Measurements from ENCODE around the gene CD274.

GRCh38 chr9:5509573-5509972 is 59.2 kb downstream of the CD274 start:
- TF ChIP-seq POLR2A (IDR thresholded peaks at IDR 0.05; ENCODE audit: low read length) (no peak), GATA1 (IDR thresholded peaks at IDR 0.05; ENCODE audit: low read depth, low read length) (no peak)
